Tibial artery (tissue), 4 donors: Measurements from ENCODE around the gene ARFIP2.

Experiments
- DNase-seq, 2 donors: peaks; one replicate each; pipeline ENCODE4 v3.0.0-alpha.2; 2019
- H3K27ac ChIP-seq, 2 donors: fragments of 200-600 bp; sonication (generic) in 1 of 2; 1 replicate in 1 of 2; 2 replicates in 1 of 2; pipeline ENCODE4 v1.5.1; 2018 to 2019; ENCODE audit warnings: mild to moderate bottlenecking in 1 of 2
- H3K27me3 ChIP-seq, 2 donors: fragments of 200-600 bp; sonication (generic) in 1 of 2; one replicate each; pipeline versions ENCODE4 v1.5.1 to v1.6.0; 2016 to 2019
- H3K36me3 ChIP-seq, 3 donors: fragments of 200-600 bp; sonication (generic) in 2 of 3; one replicate each; pipeline ENCODE4 v1.5.1; 2016 to 2019; ENCODE audit warnings: mild to moderate bottlenecking in 2 of 3
- H3K4me1 ChIP-seq, 4 donors: fragments of 200-600 bp; sonication (generic) in 2 of 4; 1 replicate in 3 of 4; 2 replicates in 1 of 4; pipeline ENCODE4 v1.5.1; 2016 to 2019
- H3K4me3 ChIP-seq, 2 donors: fragments of 200-600 bp; sonication (generic) in 1 of 2; 1 replicate in 1 of 2; 2 replicates in 1 of 2; pipeline ENCODE4 v1.5.1; 2018 to 2019; ENCODE audit warnings: mild to moderate bottlenecking in 2 of 2
- H3K9me3 ChIP-seq, 3 donors: fragments of 200-600 bp; sonication (generic) in 1 of 3; one replicate each; pipeline ENCODE4 v1.5.1; 2016 to 2019
- intact Hi-C: fragments of 100-400 bp; cut with DNase I; formaldehyde crosslinking; loops from one replicate; pipeline ENCODE4 v1.15.0; 2023; ENCODE audit warnings: low total_unique reads
- TF ChIP-seq, protein P1 (sequence below), 2 experiments: fragments of 200-600 bp in 1 of 2; fragments of 450-650 bp in 1 of 2; IDR thresholded peaks; one replicate each; pipeline ENCODE4 v1.5.1; 2017 to 2019; ENCODE audit warnings: antibody characterized with exemption in 2 of 2, mild to moderate bottlenecking in 1 of 2, moderate library complexity in 1 of 2

The ARFIP2 gene

DNA sequence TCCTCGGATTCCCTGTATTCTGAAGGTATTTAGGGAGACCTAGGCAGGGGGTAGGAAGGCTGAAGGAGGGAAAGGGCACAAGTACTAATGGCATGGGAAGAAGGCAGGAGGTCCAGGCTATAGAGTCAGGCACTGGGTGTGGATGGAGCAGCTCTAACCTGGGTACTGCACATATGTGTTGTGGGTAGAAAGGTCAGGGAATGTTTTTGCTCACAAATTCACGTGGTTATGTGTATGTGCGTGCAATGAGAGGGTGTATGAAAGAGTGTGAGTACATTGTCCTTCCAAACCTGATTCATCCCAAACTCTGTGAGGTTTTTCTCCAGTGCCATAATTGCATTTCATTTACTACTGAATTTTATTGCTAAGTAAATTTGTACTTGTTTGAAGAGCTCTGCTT, 39.1 kb upstream of the ARFIP2 start:
- Histone ChIP-seq H3K36me3 (peaks cover 9 to 16% (median 13%) of the 10 kb centered on the region in 3 donors), H3K4me1 (peaks cover 0 to 9% (median 4%) of the 10 kb centered on the region in 4 donors), H3K27me3 (no peaks in the 10 kb centered on the region), H3K27ac (no peak overlapping the region), H3K9me3 (no peaks in the 10 kb centered on the region), H3K4me3 (no peak overlapping the region)
- TF ChIP-seq, protein P1, sequence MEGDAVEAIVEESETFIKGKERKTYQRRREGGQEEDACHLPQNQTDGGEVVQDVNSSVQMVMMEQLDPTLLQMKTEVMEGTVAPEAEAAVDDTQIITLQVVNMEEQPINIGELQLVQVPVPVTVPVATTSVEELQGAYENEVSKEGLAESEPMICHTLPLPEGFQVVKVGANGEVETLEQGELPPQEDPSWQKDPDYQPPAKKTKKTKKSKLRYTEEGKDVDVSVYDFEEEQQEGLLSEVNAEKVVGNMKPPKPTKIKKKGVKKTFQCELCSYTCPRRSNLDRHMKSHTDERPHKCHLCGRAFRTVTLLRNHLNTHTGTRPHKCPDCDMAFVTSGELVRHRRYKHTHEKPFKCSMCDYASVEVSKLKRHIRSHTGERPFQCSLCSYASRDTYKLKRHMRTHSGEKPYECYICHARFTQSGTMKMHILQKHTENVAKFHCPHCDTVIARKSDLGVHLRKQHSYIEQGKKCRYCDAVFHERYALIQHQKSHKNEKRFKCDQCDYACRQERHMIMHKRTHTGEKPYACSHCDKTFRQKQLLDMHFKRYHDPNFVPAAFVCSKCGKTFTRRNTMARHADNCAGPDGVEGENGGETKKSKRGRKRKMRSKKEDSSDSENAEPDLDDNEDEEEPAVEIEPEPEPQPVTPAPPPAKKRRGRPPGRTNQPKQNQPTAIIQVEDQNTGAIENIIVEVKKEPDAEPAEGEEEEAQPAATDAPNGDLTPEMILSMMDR (IDR thresholded peaks at IDR 0.05): no peak
- intact Hi-C loops: no loop called here
- no peak for DNase-seq

GRCh38 chr11:6516865-6517264, 35.7 kb upstream of the ARFIP2 start:
- Histone ChIP-seq H3K4me3 (no peak overlapping the region), H3K4me1 (peaks cover 0 to 16% (median 5%) of the 10 kb centered on the region in 4 donors), H3K27me3 (no peaks in the 10 kb centered on the region), H3K36me3 (peaks cover 18 to 29% (median 21%) of the 10 kb centered on the region in 3 donors), H3K9me3 (no peaks in the 10 kb centered on the region), H3K27ac (peak overlapping the region in 1 of 2 donors; percentile 76)
- no peak for DNase-seq
- intact Hi-C loops: no loop called here
- TF ChIP-seq, protein P1 (IDR thresholded peaks at IDR 0.05): no peak

DNA sequence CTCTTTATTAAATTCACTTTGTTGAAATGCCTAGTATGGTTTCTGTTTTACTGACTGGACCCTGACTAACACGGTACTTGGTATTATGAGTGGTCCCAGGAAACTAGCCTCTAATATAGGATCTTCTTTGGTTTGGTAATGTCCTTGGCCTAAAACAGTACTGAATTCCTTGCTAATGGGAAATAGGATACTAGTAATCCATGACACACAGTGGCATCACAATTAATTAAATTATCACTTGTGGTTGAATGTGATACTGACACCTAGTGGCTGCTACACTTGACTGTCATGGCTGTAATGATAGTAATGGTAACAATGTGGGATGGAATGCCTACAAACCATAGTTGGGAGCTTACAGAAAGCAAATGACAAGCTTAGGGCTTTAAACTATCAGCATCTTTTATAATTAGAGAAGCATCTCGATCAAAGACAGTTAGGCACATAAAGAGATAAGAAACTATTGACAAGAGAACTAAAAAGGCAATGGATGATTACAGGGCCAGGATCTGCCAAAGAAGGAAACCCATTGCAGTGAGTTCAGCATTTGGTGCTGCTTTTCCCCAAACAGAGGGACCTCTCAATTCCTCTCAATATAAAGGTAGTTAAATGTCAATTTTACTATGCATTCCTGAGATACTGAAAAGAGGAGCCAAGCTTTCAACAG, 24.6 kb upstream of the ARFIP2 start:
- DNase-seq: no peak
- intact Hi-C loops: loop anchor here (10.0 kb wide), 1 partner anchor 121 kb away; no protein-coding TSS in a partner anchor
- TF ChIP-seq, protein P1 (IDR thresholded peaks at IDR 0.05): peak; percentile 70 to 74

GRCh38 chr11:6504166-6504565, 23.0 kb upstream of the ARFIP2 start:
- H3K9me3 ChIP-seq: no peaks in the 10 kb centered on the region
- no peak for DNase-seq
- peaks cover 0 to 50% (median 11%) of the 10 kb centered on the region in 3 donors for H3K36me3 ChIP-seq
- no peaks in the 10 kb centered on the region for H3K27me3 ChIP-seq
- intact Hi-C loops: loop anchor here (10.0 kb wide), 1 partner anchor 119 kb away; no protein-coding TSS in a partner anchor
- no peak overlapping the region for H3K4me3 ChIP-seq
- no peak overlapping the region for H3K27ac ChIP-seq
- H3K4me1 ChIP-seq: peaks cover 0 to 14% (median 0%) of the 10 kb centered on the region in 4 donors
- TF ChIP-seq, protein P1 (IDR thresholded peaks at IDR 0.05): no peak

More for the DNA sequence above, 24.6 kb upstream of the ARFIP2 start:
- no peak overlapping the region for H3K27ac ChIP-seq
- H3K36me3 ChIP-seq: peaks cover 0 to 54% (median 11%) of the 10 kb centered on the region in 3 donors
- H3K4me3 ChIP-seq: no peak overlapping the region
- no peaks in the 10 kb centered on the region for H3K9me3 ChIP-seq
- H3K4me1 ChIP-seq: no peaks in the 10 kb centered on the region
- H3K27me3 ChIP-seq: no peaks in the 10 kb centered on the region

DNA sequence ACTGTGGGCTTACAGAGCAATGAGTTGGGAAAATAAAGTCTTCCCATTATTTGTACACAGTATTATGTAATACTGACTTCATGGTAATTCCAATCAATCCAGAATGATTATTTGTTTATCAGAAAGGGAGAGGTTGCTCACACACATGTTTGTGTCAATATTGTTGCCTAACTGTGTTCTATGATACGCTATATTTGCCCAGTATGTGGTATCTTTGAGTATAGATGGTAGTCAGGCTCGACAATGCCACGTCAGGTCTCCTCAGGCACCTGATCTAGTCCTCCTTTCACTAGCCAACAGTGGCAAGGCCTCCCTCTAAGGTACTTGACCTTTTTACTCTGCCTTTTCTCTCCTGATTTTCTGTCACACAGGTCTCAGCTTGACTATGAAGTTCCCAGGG, 21.3 kb upstream of the ARFIP2 start:
- Histone ChIP-seq H3K36me3 (peaks cover 0 to 58% (median 11%) of the 10 kb centered on the region in 3 donors), H3K4me3 (no peak overlapping the region), H3K27ac (no peak overlapping the region), H3K9me3 (no peaks in the 10 kb centered on the region), H3K27me3 (no peaks in the 10 kb centered on the region), H3K4me1 (peaks cover 0 to 32% (median 13%) of the 10 kb centered on the region in 4 donors)
- TF ChIP-seq, protein P1 (IDR thresholded peaks at IDR 0.05): no peak
- no peak for DNase-seq
- intact Hi-C loops: loop anchor here (10.0 kb wide), 1 partner anchor 118 kb away; no protein-coding TSS in a partner anchor
